ENCODE results near the gene S100G. TPM values are rescaled to one million over a fixed set of nuclear protein-coding genes. Genes with fewer than 3 reads are reported as not detected.

The S100G gene
- polyA plus RNA-seq, 1 of the 3 experiments (the other 2 are of a cell fraction), result not detected

DNA sequence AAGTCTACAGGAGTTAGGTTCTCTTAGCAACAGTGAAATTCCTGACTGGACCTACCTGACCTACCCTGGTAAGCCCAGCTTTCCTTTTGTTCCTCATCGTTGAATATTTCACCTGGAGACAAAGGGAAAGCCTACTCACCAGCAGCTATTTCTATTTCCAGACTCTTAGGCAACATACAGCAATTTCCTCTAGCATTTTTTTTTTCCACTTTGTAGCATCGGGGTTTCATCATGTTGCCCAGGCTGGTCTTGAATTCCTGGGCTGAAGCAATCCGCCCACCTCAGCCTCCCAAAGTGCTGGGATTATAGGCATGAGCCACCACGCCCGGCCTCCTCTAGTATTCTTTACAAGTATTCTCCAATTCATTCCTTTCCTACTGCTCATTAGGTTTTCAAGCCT lies 6.8 kb upstream of the S100G start:
- Histone ChIP-seq H3K4me3 (ENCODE audit: low read depth in 2 of 2, low read length in 1 of 2) (no peak overlapping the region), H3K27me3 (ENCODE audit: insufficient read depth) (no peaks in the 10 kb centered on the region), H3K79me2 (ENCODE audit: insufficient read depth) (no peaks in the 10 kb centered on the region), H3K9ac (no peak overlapping the region), H3F3A (replicated peaks; ENCODE audit: insufficient read depth) (no peaks in the 10 kb centered on the region), H3K4me2 (0 out of 2 replicates have a peak overlapping the region, but pooled peaks have one; percentile 12), H3K9me2 (no peaks in the 10 kb centered on the region), H3K27ac (ENCODE audit: low read depth in 2 of 2, low read length in 1 of 2) (peak overlapping the region in 1 of 2 experiments; percentile 22; a peak in 1 of 4 replicates), H2AFZ (ENCODE audit: low read depth) (no peak overlapping the region), H3K36me3 (replicated peaks in 1 of 2; ENCODE audit: control insufficient read depth in 1 of 2, insufficient read depth in 2 of 2, low read length in 1 of 2) (peaks cover 0 to 7% of the 10 kb centered on the region in 2 experiments), H3K9me3 (no peaks in the 10 kb centered on the region), H4K20me1 (ENCODE audit: insufficient read depth) (no peaks in the 10 kb centered on the region), H3K4me1 (ENCODE audit: control insufficient read depth in 1 of 2, insufficient read depth in 2 of 2, low read depth in 1 of 2, low read length in 1 of 2) (peaks cover 0 to 6% of the 10 kb centered on the region in 2 experiments; a peak in 1 of 4 replicates)
- 46% methylated on average over 5 of the region's 5 CpGs for WGBS (ENCODE audit: low lambda C conversion rate)
- ChIA-PET POLR2A (no interaction called here), CTCF (no interaction called here)
- TF ChIP-seq JUND (IDR thresholded peaks at IDR 0.05), result no peak
- no peak for TF ChIP-seq RFX5 (IDR thresholded peaks at IDR 0.05; ENCODE audit: low read length)
- no peak for TF ChIP-seq RCOR1 (IDR thresholded peaks at IDR 0.05; ENCODE audit: low read length)
- no peak for TF ChIP-seq TCF12 (IDR thresholded peaks at IDR 0.05)
- TF ChIP-seq, protein P1, sequence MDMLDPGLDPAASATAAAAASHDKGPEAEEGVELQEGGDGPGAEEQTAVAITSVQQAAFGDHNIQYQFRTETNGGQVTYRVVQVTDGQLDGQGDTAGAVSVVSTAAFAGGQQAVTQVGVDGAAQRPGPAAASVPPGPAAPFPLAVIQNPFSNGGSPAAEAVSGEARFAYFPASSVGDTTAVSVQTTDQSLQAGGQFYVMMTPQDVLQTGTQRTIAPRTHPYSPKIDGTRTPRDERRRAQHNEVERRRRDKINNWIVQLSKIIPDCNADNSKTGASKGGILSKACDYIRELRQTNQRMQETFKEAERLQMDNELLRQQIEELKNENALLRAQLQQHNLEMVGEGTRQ (IDR thresholded peaks at IDR 0.05; ENCODE audit: borderline replicate concordance, low read depth, low read length), result no peak
- no peak for TF ChIP-seq FOSL2 (IDR thresholded peaks at IDR 0.05; ENCODE audit: borderline replicate concordance, low read depth)
- TF ChIP-seq YY1 (IDR thresholded peaks at IDR 0.05; ENCODE audit: low read depth), result no peak
- TF ChIP-seq SMC3 (IDR thresholded peaks at IDR 0.05; ENCODE audit: low read depth, low read length), result no peak
- TF ChIP-seq CHD2 (IDR thresholded peaks at IDR 0.05; ENCODE audit: low read length, partially characterized antibody), result no peak
- TF ChIP-seq SIN3A (IDR thresholded peaks at IDR 0.05; ENCODE audit: borderline replicate concordance, low read depth, low read length), result no peak
- no peak for TF ChIP-seq PBX3 (IDR thresholded peaks at IDR 0.05)
- no peak for DNase-seq

- POLR2A ChIA-PET, result no interaction called here
- no peak for DNase-seq
- WGBS (ENCODE audit: low lambda C conversion rate), result 78% methylated on average over 4 of the region's 4 CpGs
- Histone ChIP-seq H4K20me1 (ENCODE audit: insufficient read depth) (no peaks in the 10 kb centered on the region), H3K9ac (no peak overlapping the region), H3K4me3 (ENCODE audit: low read depth in 2 of 2, low read length in 1 of 2) (no peak overlapping the region), H3K9me3 (no peaks in the 10 kb centered on the region), H2AFZ (ENCODE audit: low read depth) (no peak overlapping the region), H3K36me3 (replicated peaks in 1 of 2; ENCODE audit: control insufficient read depth in 1 of 2, insufficient read depth in 2 of 2, low read length in 1 of 2) (peaks cover 0 to 7% of the 10 kb centered on the region in 2 experiments), H3K9me2 (no peaks in the 10 kb centered on the region), H3K4me1 (ENCODE audit: control insufficient read depth in 1 of 2, insufficient read depth in 2 of 2, low read depth in 1 of 2, low read length in 1 of 2) (no peaks in the 10 kb centered on the region), H3F3A (replicated peaks; ENCODE audit: insufficient read depth) (no peaks in the 10 kb centered on the region), H3K27ac (ENCODE audit: low read depth in 2 of 2, low read length in 1 of 2) (no peak overlapping the region), H3K4me2 (no peak overlapping the region), H3K79me2 (ENCODE audit: insufficient read depth) (no peaks in the 10 kb centered on the region), H3K27me3 (ENCODE audit: insufficient read depth) (no peaks in the 10 kb centered on the region)
- TF ChIP-seq FOSL2 (IDR thresholded peaks at IDR 0.05; ENCODE audit: borderline replicate concordance, low read depth), result no peak
- no peak for TF ChIP-seq YY1 (IDR thresholded peaks at IDR 0.05; ENCODE audit: low read depth)
- TF ChIP-seq, protein P2, sequence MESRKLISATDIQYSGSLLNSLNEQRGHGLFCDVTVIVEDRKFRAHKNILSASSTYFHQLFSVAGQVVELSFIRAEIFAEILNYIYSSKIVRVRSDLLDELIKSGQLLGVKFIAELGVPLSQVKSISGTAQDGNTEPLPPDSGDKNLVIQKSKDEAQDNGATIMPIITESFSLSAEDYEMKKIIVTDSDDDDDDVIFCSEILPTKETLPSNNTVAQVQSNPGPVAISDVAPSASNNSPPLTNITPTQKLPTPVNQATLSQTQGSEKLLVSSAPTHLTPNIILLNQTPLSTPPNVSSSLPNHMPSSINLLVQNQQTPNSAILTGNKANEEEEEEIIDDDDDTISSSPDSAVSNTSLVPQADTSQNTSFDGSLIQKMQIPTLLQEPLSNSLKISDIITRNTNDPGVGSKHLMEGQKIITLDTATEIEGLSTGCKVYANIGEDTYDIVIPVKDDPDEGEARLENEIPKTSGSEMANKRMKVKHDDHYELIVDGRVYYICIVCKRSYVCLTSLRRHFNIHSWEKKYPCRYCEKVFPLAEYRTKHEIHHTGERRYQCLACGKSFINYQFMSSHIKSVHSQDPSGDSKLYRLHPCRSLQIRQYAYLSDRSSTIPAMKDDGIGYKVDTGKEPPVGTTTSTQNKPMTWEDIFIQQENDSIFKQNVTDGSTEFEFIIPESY (IDR thresholded peaks at IDR 0.05; ENCODE audit: borderline replicate concordance, low read depth), result no peak
- TF ChIP-seq RFX5 (IDR thresholded peaks at IDR 0.05; ENCODE audit: low read length), result no peak
- TF ChIP-seq TEAD4 (IDR thresholded peaks at IDR 0.05; ENCODE audit: borderline replicate concordance, insufficient read depth), result no peak
- TF ChIP-seq SMC3 (IDR thresholded peaks at IDR 0.05; ENCODE audit: low read depth, low read length), result no peak
- CTCF ChIA-PET, result no interaction called here
Measured at GRCh38 chrX:16646366-16647138, 3.4 kb upstream of the S100G start.
